IMR-90 (cell line): ENCODE results near the gene TCF4. TPM values are rescaled to one million over a fixed set of nuclear protein-coding genes. Genes with fewer than 3 reads are reported as not detected.

Source experiments
- ATAC-seq: fragments of 200-7000 bp; cut with Tn5 transposase; 2 replicates; pipeline ENCODE4 v1.9.1; 2020; ENCODE audit warnings: low read depth, mild to moderate bottlenecking, moderate library complexity
- BruUV-seq: library from RNA; stranded (reverse); fragments of 400-500 nt; replicated peaks from 2 replicates; lab custom pipeline; 2021; lab: Mats Ljungman, UMichigan
- CTCF ChIA-PET: fragments of 300-600 bp; formaldehyde crosslinking; extraction: SDS; loops from one replicate; lab custom pipeline; 2021; ENCODE audit warnings: antibody characterized with exemption; lab: Yijun Ruan, JAX
- POLR2A ChIA-PET: fragments of 300-600 bp; sonication (Branson Sonifier 250); formaldehyde crosslinking; loops from one replicate; lab custom pipeline; 2022; ENCODE audit warnings: antibody characterized with exemption; ENCODE audit not compliant: unreplicated experiment; lab: Charles Lee
- DNase-seq: peaks from one replicate; pipeline ENCODE4 v3.0.0; 2013
- H2AFZ ChIP-seq: replicated peaks from 2 replicates; pipeline ENCODE3; 2013; ENCODE audit warnings: low read length, mild to moderate bottlenecking; ENCODE audit not compliant: poor library complexity
- H2AK5ac ChIP-seq: 2 replicates; pipeline ENCODE4 v1.6.1; 2013; ENCODE audit warnings: low read depth, low read length, inconsistent platforms
- H2AK9ac ChIP-seq: replicated peaks from 2 replicates; pipeline ENCODE3; 2013; ENCODE audit warnings: mild to moderate bottlenecking, low read depth, low read length, moderate library complexity; ENCODE audit not compliant: poor library complexity
- H2BK120ac ChIP-seq: 2 replicates; pipeline ENCODE4 v1.6.1; 2013; ENCODE audit warnings: low read depth, low read length, inconsistent platforms
- H2BK15ac ChIP-seq: 3 replicates; pipeline ENCODE4 v1.6.1; 2013; ENCODE audit warnings: low read depth, low read length, inconsistent platforms
- H2BK20ac ChIP-seq: 2 replicates; pipeline ENCODE4 v1.6.1; 2013; ENCODE audit warnings: low read depth, mild to moderate bottlenecking, inconsistent platforms, low read length, moderate library complexity
- H2BK5ac ChIP-seq: 2 replicates; pipeline ENCODE4 v1.6.1; 2013; ENCODE audit warnings: mild to moderate bottlenecking, low read depth, low read length, inconsistent platforms; ENCODE audit not compliant: poor library complexity, severe bottlenecking
- H3K14ac ChIP-seq: replicated peaks from 2 replicates; pipeline ENCODE4 v1.6.1; 2013; ENCODE audit warnings: low read depth, low read length, inconsistent platforms
- H3K18ac ChIP-seq: 2 replicates; pipeline ENCODE4 v1.6.1; 2013; ENCODE audit warnings: low read depth, low read length, control low read depth
- H3K23ac ChIP-seq: 2 replicates; pipeline ENCODE4 v1.6.1; 2013; ENCODE audit warnings: low read depth, low read length, inconsistent platforms
- H3K27ac ChIP-seq: 2 replicates; pipeline ENCODE4 v1.5.1; 2013; ENCODE audit warnings: mild to moderate bottlenecking, control low read depth, low read length; ENCODE audit not compliant: insufficient read depth
- H3K27me3 ChIP-seq: 2 replicates; pipeline ENCODE4 v1.6.1; 2013; ENCODE audit warnings: low read length; ENCODE audit not compliant: control insufficient read depth, insufficient read depth
- H3K36me3 ChIP-seq: 2 replicates; pipeline ENCODE4 v1.6.1; 2013; ENCODE audit warnings: low read length, mixed read lengths; ENCODE audit not compliant: control insufficient read depth, insufficient read depth
- H3K4ac ChIP-seq: 2 replicates; pipeline ENCODE4 v1.6.1; 2013; ENCODE audit warnings: low read depth, low read length, inconsistent platforms
- H3K4me1 ChIP-seq: 2 replicates; pipeline ENCODE4 v1.6.1; 2013; ENCODE audit warnings: low read length, mixed read lengths; ENCODE audit not compliant: control insufficient read depth, insufficient read depth
- H3K4me2 ChIP-seq: 2 replicates; pipeline ENCODE4 v1.6.1; 2013; ENCODE audit warnings: low read depth, mild to moderate bottlenecking, control low read depth, low read length, moderate library complexity
- H3K4me3 ChIP-seq: 2 replicates; pipeline ENCODE4 v1.5.1; 2013; ENCODE audit warnings: low read depth, mild to moderate bottlenecking, control low read depth, low read length, moderate library complexity; ENCODE audit not compliant: insufficient read depth
- H3K56ac ChIP-seq: 2 replicates; pipeline ENCODE4 v1.6.1; 2013; ENCODE audit warnings: low read length, inconsistent platforms; ENCODE audit not compliant: insufficient read depth; ENCODE audit errors: extremely low read depth
- H3K79me1 ChIP-seq, 2 experiments: 2 replicates each; pipeline ENCODE4 v1.6.1; 2013; ENCODE audit warnings: low read length in 2 of 2, inconsistent platforms in 1 of 2, low read depth in 1 of 2
- H3K9ac ChIP-seq: 2 replicates; pipeline ENCODE4 v1.6.1; 2013; ENCODE audit warnings: low read depth, low read length, control low read depth
- H3K9me1 ChIP-seq: 2 replicates; pipeline ENCODE4 v1.6.1; 2013; ENCODE audit warnings: low read length, inconsistent platforms; ENCODE audit not compliant: insufficient read depth
- H3K9me3 ChIP-seq: 2 replicates; pipeline ENCODE4 v1.6.1; 2013; ENCODE audit warnings: low read length; ENCODE audit not compliant: control insufficient read depth, insufficient read depth
- H4K20me1 ChIP-seq: 2 replicates; pipeline ENCODE4 v1.6.1; 2013; ENCODE audit warnings: low read length, inconsistent platforms; ENCODE audit not compliant: insufficient read depth
- H4K5ac ChIP-seq: 2 replicates; pipeline ENCODE4 v1.6.1; 2013; ENCODE audit warnings: mild to moderate bottlenecking, low read depth, low read length, control low read depth
- H4K8ac ChIP-seq, 2 experiments: 2 replicates each; pipeline ENCODE4 v1.6.1; 2013; ENCODE audit warnings: low read depth in 2 of 2, low read length in 2 of 2, control low read depth in 1 of 2, inconsistent platforms in 1 of 2
- H4K91ac ChIP-seq: 2 replicates; pipeline ENCODE4 v1.6.1; 2013; ENCODE audit warnings: low read depth, low read length, inconsistent platforms; ENCODE audit not compliant: insufficient read depth
- BHLHE40 ChIP-seq: fragments of 150-350 bp; IDR thresholded peaks from 2 replicates; pipeline ENCODE4 v1.6.1; 2016; ENCODE audit warnings: mild to moderate bottlenecking, low read depth, low read length
- CEBPB ChIP-seq: IDR thresholded peaks from 2 replicates; pipeline ENCODE4 v1.6.1; 2012; ENCODE audit warnings: low read depth, low read length, improper control_type of control experiment
- CHD1 ChIP-seq: IDR thresholded peaks from 2 replicates; pipeline ENCODE4 v1.6.1; 2012; ENCODE audit warnings: low read depth, low read length, improper control_type of control experiment
- MAFK ChIP-seq: IDR thresholded peaks from 2 replicates; pipeline ENCODE4 v1.6.1; 2012; ENCODE audit warnings: low read depth, low read length, improper control_type of control experiment
- MXI1 ChIP-seq: IDR thresholded peaks from 2 replicates; pipeline ENCODE4 v1.6.1; 2012; ENCODE audit warnings: low read depth, mild to moderate bottlenecking, low read length, moderate library complexity, borderline replicate concordance
- NFE2L2 ChIP-seq: fragments of 150-350 bp; IDR thresholded peaks from 2 replicates; pipeline ENCODE4 v1.6.1; 2016; ENCODE audit warnings: low read depth, mild to moderate bottlenecking, low read length
- POLR2A ChIP-seq: IDR thresholded peaks from 2 replicates; pipeline ENCODE4 v1.6.1; 2012; ENCODE audit warnings: mild to moderate bottlenecking, low read depth, low read length
- RAD21 ChIP-seq: IDR thresholded peaks from 2 replicates; pipeline ENCODE4 v1.6.1; 2012; ENCODE audit warnings: low read length, improper control_type of control experiment
- RCOR1 ChIP-seq: IDR thresholded peaks from 2 replicates; pipeline ENCODE4 v1.6.1; 2012; ENCODE audit warnings: mild to moderate bottlenecking, low read length, improper control_type of control experiment; ENCODE audit not compliant: insufficient replicate concordance
- RFX5 ChIP-seq: IDR thresholded peaks from 2 replicates; pipeline ENCODE4 v1.8.0; 2012; ENCODE audit warnings: low read depth, mild to moderate bottlenecking, low read length, moderate library complexity
- SMC3 ChIP-seq: fragments of 150-350 bp; IDR thresholded peaks from 2 replicates; pipeline ENCODE4 v1.6.1; 2016; ENCODE audit warnings: low read depth, mild to moderate bottlenecking, antibody characterized with exemption, low read length, moderate library complexity
- WGBS, 2 experiments: methylation state at CpG; one replicate each; pipeline versions ENCODE4 v1.1.5 to v1.1.7; 2013; ENCODE audit warnings: missing lambda C conversion rate in 2 of 2; ENCODE audit not compliant: insufficient read length in 1 of 2; ENCODE audit errors: extremely low coverage in 2 of 2; 5-methylcytosine and 5-hydroxymethylcytosine counted together
- dilution Hi-C: fragments of 300-500 bp; cut with HindIII; formaldehyde crosslinking; loops from one replicate; pipeline ENCODE4 v1.14.3; 2018; ENCODE audit warnings: low sequenced_read_pairs; ENCODE audit not compliant: unreplicated experiment
- in situ Hi-C: fragments of 300-500 bp; cut with MboI; formaldehyde crosslinking; loops from 3 replicates; pipeline ENCODE4 v1.14.3; 2019; ENCODE audit warnings: low sequenced_read_pairs, inconsistent platforms, mixed read lengths
- intact Hi-C: fragments of 100-400 bp; cut with micrococcal nuclease; formaldehyde crosslinking; loops from 2 replicates; pipeline ENCODE4 v1.10.0; 2022
- polyA plus RNA-seq, 3 experiments: library from polyadenylated mRNA; depleted of rRNA; stranded (reverse); fragments of >200 nt; gene quantifications; 2 replicates each; pipeline ENCODE4 v1.2.3, GENCODE V29; 2012; ENCODE audit warnings: low replicate concordance in 1 of 3
- total RNA-seq: library from RNA; depleted of rRNA; stranded (reverse); fragments of >200 nt; gene quantifications from 2 replicates; pipeline ENCODE4 v1.2.3, GENCODE V29; 2012
- TF ChIP-seq, protein P1 (sequence below): conservative IDR thresholded peaks from 2 replicates; pipeline ENCODE4 v1.5.1; 2012; ENCODE audit warnings: mild to moderate bottlenecking, low read depth, low read length, improper control_type of control experiment
- TF ChIP-seq, protein P2 (sequence below): fragments of 150-350 bp; IDR thresholded peaks from 2 replicates; pipeline ENCODE4 v1.6.1; 2017; ENCODE audit warnings: mild to moderate bottlenecking, antibody characterized with exemption, low read length, low read depth
- TF ChIP-seq, protein P3 (sequence below): fragments of 150-350 bp; IDR thresholded peaks from 2 replicates; pipeline ENCODE4 v1.6.1; 2016; ENCODE audit warnings: low read depth, mild to moderate bottlenecking, low read length, moderate library complexity, borderline replicate concordance

The TCF4 gene
- total and polyA plus RNA-seq, 2 of the 4 experiments (the other 2 are of a cell fraction): 30.0 to 87.1 TPM

DNA sequence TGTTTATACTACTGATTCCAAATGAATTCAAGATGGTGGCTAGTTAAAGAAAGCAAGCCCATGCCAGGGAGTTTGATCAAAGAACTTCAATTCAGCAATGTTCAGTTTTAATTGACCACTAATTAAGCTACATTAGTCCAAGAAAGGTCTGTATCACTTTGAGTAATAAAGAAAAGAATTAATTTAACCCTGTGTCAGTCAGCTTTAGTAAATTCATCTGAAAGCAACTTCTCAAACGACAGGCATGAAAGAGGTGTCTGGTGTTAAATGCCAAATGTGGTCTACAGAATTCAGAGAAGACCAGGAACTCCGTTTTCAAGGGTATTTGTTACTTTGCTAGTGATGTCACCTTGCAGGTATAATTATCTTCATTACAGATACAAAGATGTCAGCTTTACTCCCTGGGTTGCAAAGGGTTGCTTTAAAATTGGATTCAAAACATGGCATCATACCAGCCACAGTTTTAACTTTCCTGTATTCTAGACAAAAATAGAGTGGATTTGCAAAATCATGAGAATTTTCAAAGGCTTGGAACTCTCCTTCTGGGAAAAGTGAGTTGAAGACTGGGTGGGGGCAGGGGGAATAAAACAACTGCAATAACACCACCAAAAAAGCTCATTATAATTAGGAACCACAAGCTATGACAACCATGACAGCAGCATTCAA, 281.5 kb downstream of the TCF4 start:
- ATAC-seq (no peak), DNase-seq (no peak)
- H3K4ac ChIP-seq: no peak overlapping the region
- no CpG with 5 or more reads among the region's 2 CpGs for WGBS, 2 experiments
- no peak overlapping the region for H4K5ac ChIP-seq
- H3K9me3 ChIP-seq: no peaks in the 10 kb centered on the region
- no peak overlapping the region for H3K4me2 ChIP-seq
- no peak overlapping the region for H4K91ac ChIP-seq
- no peak overlapping the region for H3K9ac ChIP-seq
- no peak overlapping the region for H3K23ac ChIP-seq
- in situ Hi-C loops (no loop called here), intact Hi-C loops (no loop called here), dilution Hi-C loops (no loop called here)
- TF ChIP-seq, protein P1, sequence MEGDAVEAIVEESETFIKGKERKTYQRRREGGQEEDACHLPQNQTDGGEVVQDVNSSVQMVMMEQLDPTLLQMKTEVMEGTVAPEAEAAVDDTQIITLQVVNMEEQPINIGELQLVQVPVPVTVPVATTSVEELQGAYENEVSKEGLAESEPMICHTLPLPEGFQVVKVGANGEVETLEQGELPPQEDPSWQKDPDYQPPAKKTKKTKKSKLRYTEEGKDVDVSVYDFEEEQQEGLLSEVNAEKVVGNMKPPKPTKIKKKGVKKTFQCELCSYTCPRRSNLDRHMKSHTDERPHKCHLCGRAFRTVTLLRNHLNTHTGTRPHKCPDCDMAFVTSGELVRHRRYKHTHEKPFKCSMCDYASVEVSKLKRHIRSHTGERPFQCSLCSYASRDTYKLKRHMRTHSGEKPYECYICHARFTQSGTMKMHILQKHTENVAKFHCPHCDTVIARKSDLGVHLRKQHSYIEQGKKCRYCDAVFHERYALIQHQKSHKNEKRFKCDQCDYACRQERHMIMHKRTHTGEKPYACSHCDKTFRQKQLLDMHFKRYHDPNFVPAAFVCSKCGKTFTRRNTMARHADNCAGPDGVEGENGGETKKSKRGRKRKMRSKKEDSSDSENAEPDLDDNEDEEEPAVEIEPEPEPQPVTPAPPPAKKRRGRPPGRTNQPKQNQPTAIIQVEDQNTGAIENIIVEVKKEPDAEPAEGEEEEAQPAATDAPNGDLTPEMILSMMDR: no peak
- TF ChIP-seq, protein P2, sequence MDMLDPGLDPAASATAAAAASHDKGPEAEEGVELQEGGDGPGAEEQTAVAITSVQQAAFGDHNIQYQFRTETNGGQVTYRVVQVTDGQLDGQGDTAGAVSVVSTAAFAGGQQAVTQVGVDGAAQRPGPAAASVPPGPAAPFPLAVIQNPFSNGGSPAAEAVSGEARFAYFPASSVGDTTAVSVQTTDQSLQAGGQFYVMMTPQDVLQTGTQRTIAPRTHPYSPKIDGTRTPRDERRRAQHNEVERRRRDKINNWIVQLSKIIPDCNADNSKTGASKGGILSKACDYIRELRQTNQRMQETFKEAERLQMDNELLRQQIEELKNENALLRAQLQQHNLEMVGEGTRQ: no peak
- no peak for TF ChIP-seq RCOR1
- TF ChIP-seq RAD21: no peak
- no peak for TF ChIP-seq MXI1
- no peak for TF ChIP-seq CHD1
- TF ChIP-seq CEBPB: no peak
- no peak for TF ChIP-seq RFX5
- TF ChIP-seq, protein P3, sequence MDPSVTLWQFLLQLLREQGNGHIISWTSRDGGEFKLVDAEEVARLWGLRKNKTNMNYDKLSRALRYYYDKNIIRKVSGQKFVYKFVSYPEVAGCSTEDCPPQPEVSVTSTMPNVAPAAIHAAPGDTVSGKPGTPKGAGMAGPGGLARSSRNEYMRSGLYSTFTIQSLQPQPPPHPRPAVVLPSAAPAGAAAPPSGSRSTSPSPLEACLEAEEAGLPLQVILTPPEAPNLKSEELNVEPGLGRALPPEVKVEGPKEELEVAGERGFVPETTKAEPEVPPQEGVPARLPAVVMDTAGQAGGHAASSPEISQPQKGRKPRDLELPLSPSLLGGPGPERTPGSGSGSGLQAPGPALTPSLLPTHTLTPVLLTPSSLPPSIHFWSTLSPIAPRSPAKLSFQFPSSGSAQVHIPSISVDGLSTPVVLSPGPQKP: no peak
- no peak for TF ChIP-seq NFE2L2
- TF ChIP-seq SMC3: no peak
- no peak for TF ChIP-seq POLR2A
- no peak for TF ChIP-seq BHLHE40
- TF ChIP-seq MAFK: no peak
- no peak overlapping the region for H4K8ac ChIP-seq
- H3K27ac ChIP-seq: no peak overlapping the region
- no peak overlapping the region for H2AK5ac ChIP-seq
- no peak overlapping the region for H2AFZ ChIP-seq
- no peaks in the 10 kb centered on the region for H3K27me3 ChIP-seq
- H2BK120ac ChIP-seq: no peak overlapping the region
- ChIA-PET POLR2A (no interaction called here), CTCF (no interaction called here)
- no peak overlapping the region for H2AK9ac ChIP-seq
- H2BK5ac ChIP-seq: no peak overlapping the region
- no peak overlapping the region for H3K56ac ChIP-seq
- H3K36me3 ChIP-seq: peaks cover 2% of the 10 kb centered on the region
- BruUV-seq: no TSS peak
- H2BK15ac ChIP-seq: no peak overlapping the region
- no peak overlapping the region for H2BK20ac ChIP-seq
- no peak overlapping the region for H3K14ac ChIP-seq
- H3K4me3 ChIP-seq: no peak overlapping the region
- H3K79me1 ChIP-seq: peaks cover 42 to 67% of the 10 kb centered on the region in 2 experiments
- peaks cover 13% of the 10 kb centered on the region for H3K9me1 ChIP-seq
- H3K4me1 ChIP-seq: peaks cover 7% of the 10 kb centered on the region
- H4K20me1 ChIP-seq: peaks cover 13% of the 10 kb centered on the region; the same call in 1 of the 2 replicates
- H3K18ac ChIP-seq: no peak overlapping the region
